HG02763 (cell line): ENCODE data around the gene HIPK2.

Experiments
- ATAC-seq: cut with Tn5 transposase; IDR thresholded peaks from one replicate; pipeline ENCODE4 v1.9.1; 2021; ENCODE audit warnings: mild to moderate bottlenecking, moderate library complexity; ENCODE audit not compliant: unreplicated experiment

Gene HIPK2

DNA sequence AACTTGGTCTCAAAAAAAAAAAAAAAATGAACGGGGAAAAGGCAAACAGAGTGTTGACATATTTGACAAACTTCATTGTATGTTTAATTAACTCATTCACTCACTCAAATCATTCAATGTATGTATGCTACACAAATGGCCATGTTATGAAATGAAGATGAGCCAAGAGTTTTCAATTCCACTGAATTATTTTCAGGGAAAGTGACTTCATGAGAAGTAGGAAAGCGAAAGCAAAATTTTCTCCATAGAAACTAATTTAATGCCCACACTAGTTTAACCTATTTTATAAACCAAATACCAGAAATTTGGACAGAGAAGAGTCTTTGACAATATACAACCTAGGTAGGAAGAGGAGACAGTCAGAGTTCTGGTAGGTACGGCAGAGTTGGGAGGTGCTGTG lies 119.5 kb downstream of the HIPK2 start:
- ATAC-seq, result no peak

- no peak for ATAC-seq
Observed at GRCh38 chr7:139657725-139658124, 120.1 kb downstream of the HIPK2 start.

DNA sequence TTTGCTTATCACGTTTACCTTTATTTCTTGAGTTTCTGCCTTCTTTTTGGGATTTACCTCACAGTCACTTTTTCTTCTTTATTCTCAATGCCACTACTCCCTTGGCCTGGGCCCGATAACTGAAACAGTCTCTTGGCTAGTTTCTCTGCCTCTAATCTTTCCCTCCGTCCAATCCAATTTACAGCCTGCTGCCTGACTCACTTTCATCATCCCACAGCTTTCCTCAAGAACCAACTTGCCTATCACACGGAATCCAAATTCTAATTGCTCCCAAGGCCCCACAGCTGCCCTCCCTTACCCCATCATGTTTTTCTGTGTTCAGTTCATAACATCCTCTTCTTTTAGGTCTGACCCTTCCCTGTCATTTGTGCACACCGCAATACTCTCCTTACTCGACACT lies 121.4 kb downstream of the HIPK2 start:
- no peak for ATAC-seq

DNA sequence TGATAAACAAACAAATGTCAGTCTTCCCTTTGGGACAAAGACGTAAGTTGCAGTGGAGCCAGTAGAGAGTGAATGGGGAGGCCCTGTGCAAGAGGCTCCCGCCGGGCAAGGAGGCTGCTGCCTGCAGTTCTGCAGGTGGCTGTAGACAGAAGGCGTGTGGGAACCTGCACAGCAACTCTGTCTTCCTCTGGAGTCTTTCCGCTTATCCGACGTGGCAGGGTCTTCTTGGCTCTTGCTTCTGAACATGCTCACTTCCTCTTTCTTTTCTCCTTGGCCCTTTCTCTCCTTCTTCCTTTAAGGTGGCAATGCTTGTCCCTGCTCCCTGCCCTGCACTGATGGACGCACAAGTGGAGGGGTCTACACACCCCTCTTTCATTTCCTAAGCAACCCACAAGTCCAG lies 122.5 kb downstream of the HIPK2 start:
- ATAC-seq, result no peak

GRCh38 chr7:139654276-139655181 lies 123.3 kb downstream of the HIPK2 start:
- ATAC-seq, result no peak

DNA sequence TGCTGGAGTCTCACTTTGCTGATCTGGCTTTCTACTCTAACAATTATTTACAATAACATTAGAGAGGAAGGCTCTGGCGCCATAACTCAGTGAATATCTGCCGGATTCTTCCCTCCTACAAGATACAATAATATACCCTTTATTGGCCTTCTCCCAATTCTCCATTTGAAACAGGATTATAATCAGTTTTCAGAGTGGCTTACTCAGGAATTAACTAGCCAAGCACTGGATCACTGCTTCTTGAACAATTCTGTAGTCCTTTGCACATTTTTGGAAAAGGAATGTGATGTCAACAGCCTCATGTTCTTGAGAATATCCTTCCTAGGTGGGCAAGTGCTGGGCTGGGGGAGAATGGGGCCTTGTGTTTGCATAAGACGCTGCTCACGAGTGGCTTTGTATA lies 125.9 kb downstream of the HIPK2 start:
- ATAC-seq, result no peak

GRCh38 chr7:139651308-139651707 lies 126.5 kb downstream of the HIPK2 start:
- no peak for ATAC-seq

DNA sequence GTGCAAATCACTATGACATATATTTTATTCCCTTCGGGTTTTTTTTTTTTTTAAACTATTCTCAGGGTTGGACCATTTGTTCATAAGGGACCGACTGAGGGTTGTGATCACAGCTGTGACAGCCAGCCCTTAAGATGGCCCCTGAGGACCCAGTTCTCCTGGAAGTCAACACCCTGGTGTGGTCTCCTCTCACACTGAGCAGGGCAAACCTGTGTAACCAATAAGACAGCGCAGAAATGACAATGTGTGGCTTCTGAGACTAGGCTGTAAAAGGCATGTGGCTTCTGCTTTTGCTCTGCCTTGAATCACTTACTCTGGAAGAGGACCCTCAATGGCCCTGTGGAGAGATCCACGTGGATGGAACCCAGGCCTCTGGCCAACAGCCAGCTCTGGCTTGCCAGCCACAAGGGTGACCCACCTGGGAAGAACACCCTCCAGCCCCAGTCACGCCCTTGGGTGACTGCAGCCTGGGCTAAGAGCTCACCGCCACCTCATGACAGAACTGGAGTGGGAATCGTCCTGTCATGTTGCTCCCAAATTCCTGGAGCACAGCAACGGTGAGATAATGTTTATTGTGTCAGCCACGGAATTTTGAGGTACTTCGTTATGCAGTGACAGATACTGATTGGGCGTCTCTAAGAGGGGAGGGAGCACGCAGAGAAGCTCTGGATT lies 127.2 kb downstream of the HIPK2 start:
- ATAC-seq, result no peak

DNA sequence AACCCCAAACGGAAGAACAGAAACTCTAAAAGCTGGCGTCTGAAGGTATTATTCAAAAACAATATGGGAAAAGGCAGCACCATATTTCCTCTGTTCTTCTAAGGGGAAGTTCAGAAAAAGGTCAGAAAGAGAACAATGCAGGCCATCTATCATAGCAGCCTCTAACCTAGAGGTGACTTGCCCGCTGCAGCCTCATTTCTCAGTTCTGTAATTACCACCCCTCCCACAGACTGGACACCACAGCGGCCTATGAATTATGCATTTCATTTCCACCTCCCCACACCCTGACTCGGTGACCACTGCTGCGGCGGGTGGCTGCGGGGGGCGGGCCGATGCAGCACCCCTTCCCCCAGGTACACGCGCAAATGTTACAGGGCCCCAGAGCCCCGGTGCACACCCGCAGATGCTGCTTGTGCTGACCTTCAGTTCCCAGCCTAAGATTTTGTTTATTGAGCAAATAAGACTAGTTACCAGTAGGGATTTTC lies 128.8 kb downstream of the HIPK2 start:
- ATAC-seq, result peak; percentile 88

GRCh38 chr7:139648391-139648861 lies 129.4 kb downstream of the HIPK2 start:
- ATAC-seq, result no peak

GRCh38 chr7:139647814-139648390 lies 129.9 kb downstream of the HIPK2 start:
- no peak for ATAC-seq

DNA sequence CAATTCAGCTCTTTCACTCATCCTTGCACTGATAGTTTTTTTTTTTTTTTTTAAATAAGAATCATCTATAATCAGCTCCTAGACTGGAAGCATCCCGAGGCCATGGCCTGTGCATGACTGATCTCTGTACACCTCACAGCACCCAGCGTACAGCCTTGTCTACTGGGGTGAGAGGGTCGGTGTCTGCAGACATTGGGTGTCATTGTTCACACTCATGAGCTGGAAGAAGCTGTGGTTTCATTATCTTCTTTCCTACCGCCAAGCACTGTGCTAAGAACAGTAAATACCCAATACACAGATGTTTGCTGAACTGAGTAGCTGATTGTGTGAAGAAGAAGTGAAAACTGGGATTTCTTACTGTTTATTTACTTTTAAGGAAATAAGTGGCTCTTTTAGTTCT lies 130.7 kb downstream of the HIPK2 start:
- no peak for ATAC-seq

GRCh38 chr7:139646566-139646965 lies 131.2 kb downstream of the HIPK2 start:
- ATAC-seq, result no peak

GRCh38 chr7:139645572-139646523 lies 131.9 kb downstream of the HIPK2 start:
- ATAC-seq, result no peak

DNA sequence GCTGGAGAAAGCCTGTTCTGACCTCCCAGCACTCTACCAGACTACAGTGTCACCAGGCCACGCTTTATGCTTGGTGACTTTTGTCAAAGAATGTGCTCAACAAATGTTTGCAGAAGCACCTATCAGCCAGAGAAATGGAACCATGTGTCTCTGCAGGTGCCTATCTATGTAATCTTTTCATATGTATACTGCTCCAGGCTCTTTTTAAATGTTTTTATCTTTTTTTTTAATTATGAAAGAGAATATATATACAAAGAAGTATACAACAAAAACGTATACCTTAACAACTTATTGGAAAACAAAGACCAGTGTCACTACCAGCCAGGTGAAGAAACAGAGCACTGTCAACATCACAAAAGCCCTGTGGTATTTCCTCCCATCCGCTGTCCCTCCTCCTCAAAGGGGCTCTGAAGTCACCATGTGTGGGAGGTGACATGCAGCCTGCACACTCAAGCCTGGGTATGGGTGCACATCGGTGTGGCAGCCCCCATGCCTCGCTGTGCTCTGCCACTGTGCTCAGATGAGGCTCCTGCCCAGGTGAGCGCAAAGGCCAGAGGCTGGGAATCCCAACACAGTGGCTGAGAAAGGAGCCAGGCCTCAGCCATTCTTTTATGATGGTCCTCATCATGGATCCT lies 133.7 kb downstream of the HIPK2 start:
- ATAC-seq, result no peak

DNA sequence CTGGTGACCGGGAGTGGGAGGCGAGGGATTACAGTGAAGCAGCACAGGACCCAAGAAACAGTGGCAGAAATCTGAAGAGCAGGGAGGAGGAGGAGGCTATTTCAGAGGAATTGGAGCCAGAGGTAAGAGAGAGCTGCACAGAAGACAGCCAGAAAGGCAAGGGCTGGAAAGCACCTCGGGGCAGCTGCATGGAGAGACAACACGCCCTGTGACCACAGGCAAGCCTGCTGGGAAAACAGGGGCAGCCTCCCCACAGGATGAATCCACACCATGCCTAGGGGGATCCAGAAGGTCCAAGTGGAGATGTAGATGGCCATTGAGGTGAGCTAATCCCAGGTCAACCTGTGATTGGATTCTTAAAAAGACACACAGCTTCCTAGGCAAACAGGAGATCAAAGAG lies 135.5 kb downstream of the HIPK2 start:
- ATAC-seq, result no peak

DNA sequence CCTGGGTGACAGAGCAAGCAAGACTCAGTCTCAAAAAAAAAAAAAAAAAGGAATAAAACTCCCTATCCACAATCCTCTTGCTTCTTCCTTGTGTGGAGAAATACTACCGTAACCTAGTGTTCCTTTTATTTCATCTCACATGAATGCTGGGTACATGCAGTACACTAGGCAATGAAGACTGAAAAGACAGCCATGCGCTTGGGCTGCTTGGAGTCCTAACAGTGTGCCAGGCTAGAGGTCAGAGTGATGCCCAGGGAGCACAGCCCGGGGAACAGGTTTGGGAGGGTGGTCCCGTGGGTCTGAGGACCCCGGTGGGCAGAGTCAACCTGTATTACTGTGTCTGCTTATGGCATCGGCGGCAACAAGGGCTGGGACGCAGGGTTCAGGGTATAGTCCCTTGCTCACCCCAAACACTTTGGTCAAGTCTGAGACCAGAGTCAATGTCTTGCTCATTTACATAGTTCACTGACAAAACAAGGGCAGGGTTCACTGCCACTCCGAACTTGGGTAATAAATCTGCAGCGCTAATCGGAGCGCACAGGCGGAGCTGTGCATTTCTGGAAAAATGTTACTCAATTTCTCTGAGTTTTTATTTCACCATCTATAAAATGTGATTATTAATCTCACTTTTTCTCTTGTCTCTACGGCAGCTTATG lies 136.3 kb downstream of the HIPK2 start:
- ATAC-seq, result no peak

DNA sequence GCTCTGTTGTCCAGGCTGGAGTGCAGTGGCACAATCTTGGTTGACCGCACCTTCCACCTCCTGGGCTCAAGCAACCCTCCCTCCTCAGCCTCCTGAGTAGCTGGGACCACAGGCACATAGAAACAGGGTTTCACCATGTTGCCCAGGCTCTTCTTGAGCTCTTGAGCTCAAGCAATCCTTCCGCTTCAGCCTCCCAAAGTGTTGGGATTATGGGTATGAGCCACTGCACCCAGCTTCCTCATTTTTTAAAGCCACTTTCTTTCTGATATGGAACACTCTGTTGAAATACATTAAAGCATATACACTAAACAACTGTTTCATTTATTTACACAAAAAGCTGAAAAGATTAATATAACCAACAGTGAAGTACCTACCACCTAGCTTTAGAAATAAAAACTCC lies 137.1 kb downstream of the HIPK2 start:
- no peak for ATAC-seq

DNA sequence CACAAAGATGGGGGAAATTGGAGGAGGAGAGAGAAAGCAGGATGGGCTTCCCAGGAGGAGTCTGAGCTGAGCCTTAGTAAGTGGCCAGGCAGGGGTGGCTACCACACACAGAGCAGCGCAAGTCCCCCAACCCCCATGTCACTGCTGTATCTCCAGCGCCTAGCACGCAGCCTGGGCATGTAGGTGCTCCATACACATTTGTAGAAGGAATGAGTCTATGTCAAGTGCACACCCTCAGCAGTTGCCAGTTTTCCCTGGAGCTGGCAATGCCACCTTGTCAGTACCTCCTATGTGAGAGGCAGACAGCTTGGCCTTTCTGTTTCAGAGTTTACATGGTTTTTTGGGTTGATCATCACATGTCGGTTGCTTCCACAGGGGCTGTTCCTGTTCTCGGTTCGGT lies 138.2 kb downstream of the HIPK2 start:
- no peak for ATAC-seq
